DND-41 (cell line): ENCODE data around the gene TECPR2.

ENCODE experiments used
- CTCF ChIP-seq: IDR thresholded peaks from 2 replicates; pipeline ENCODE4 v1.5.1; 2012; ENCODE audit warnings: borderline replicate concordance, low read length, moderate library complexity, mild to moderate bottlenecking; ENCODE audit not compliant: poor library complexity, severe bottlenecking; ENCODE audit errors: extremely low read depth
- EZH2 ChIP-seq: IDR thresholded peaks from 3 replicates; pipeline ENCODE4 v1.6.1; 2012; ENCODE audit warnings: borderline replicate concordance, low read depth, mild to moderate bottlenecking, moderate library complexity, low read length, inconsistent platforms; ENCODE audit not compliant: severe bottlenecking

GRCh38 chr14:102419276-102419675 is 56.5 kb downstream of the TECPR2 start:
- TF ChIP-seq CTCF = no peak
- TF ChIP-seq EZH2 = no peak
